ENCODE data around the gene IKZF3.
"Not testable (repeated sequence)": the region's sequence is repeated elsewhere in the genome, so short reads cannot be mapped to it uniquely, and the experiment has no call there.

Gene IKZF3

GRCh38 chr17:39866013-39866730 is 2.1 kb upstream of the IKZF3 start:
- no peak for DNase-seq
- no peaks in the 10 kb centered on the region for H3K36me3 ChIP-seq
- H3K4me1 ChIP-seq: no peaks in the 10 kb centered on the region
- H3K27me3 ChIP-seq: peaks cover 85% of the 10 kb centered on the region
- H3K4me3 ChIP-seq (ENCODE audit: low read depth, low read length): no peak overlapping the region
- peaks cover 7% of the 10 kb centered on the region for H3K9me3 ChIP-seq
- TF ChIP-seq CTCF (IDR thresholded peaks at IDR 0.05; ENCODE audit: low read depth, low read length): no peak

- H3K9me3 ChIP-seq: peaks cover 7% of the 10 kb centered on the region
- no peaks in the 10 kb centered on the region for H3K4me1 ChIP-seq
- peaks cover 94% of the 10 kb centered on the region for H3K27me3 ChIP-seq
- no peaks in the 10 kb centered on the region for H3K36me3 ChIP-seq
- no peak for DNase-seq
- TF ChIP-seq CTCF (IDR thresholded peaks at IDR 0.05; ENCODE audit: low read depth, low read length): no peak
- no peak overlapping the region for H3K4me3 ChIP-seq (ENCODE audit: low read depth, low read length)
Measured at GRCh38 chr17:39863244-39863917, 731 bp downstream of the IKZF3 start.

GRCh38 chr17:39861235-39861634 is 2.9 kb downstream of the IKZF3 start:
- Histone ChIP-seq H3K4me3 (ENCODE audit: low read depth, low read length) (no peak overlapping the region), H3K27me3 (peaks cover 90% of the 10 kb centered on the region), H3K9me3 (peaks cover 5% of the 10 kb centered on the region), H3K36me3 (no peaks in the 10 kb centered on the region), H3K4me1 (no peaks in the 10 kb centered on the region)
- TF ChIP-seq CTCF (IDR thresholded peaks at IDR 0.05; ENCODE audit: low read depth, low read length): no peak
- no peak for DNase-seq

GRCh38 chr17:39855911-39856649 is 8.0 kb downstream of the IKZF3 start:
- H3K4me1 ChIP-seq; H3K9me3 ChIP-seq; H3K4me3 ChIP-seq (ENCODE audit: low read depth, low read length); DNase-seq; H3K36me3 ChIP-seq: not testable (repeated sequence)
- H3K27me3 ChIP-seq: peaks cover 71% of the 10 kb centered on the region

GRCh38 chr17:39854909-39855308 is 9.2 kb downstream of the IKZF3 start:
- Histone ChIP-seq H3K9me3 (no peaks in the 10 kb centered on the region), H3K36me3 (no peaks in the 10 kb centered on the region), H3K4me1 (no peaks in the 10 kb centered on the region), H3K4me3 (ENCODE audit: low read depth, low read length) (no peak overlapping the region), H3K27me3 (peaks cover 61% of the 10 kb centered on the region)
- no peak for DNase-seq
- TF ChIP-seq CTCF (IDR thresholded peaks at IDR 0.05; ENCODE audit: low read depth, low read length): no peak

- peaks cover 56% of the 10 kb centered on the region for H3K27me3 ChIP-seq
- no peaks in the 10 kb centered on the region for H3K9me3 ChIP-seq
- no peaks in the 10 kb centered on the region for H3K36me3 ChIP-seq
- DNase-seq: no peak
- H3K4me1 ChIP-seq: no peaks in the 10 kb centered on the region
- H3K4me3 ChIP-seq (ENCODE audit: low read depth, low read length): no peak overlapping the region
- no peak for TF ChIP-seq CTCF (IDR thresholded peaks at IDR 0.05; ENCODE audit: low read depth, low read length)
Measured at GRCh38 chr17:39852239-39852638, 11.9 kb downstream of the IKZF3 start.

- H3K36me3 ChIP-seq; H3K4me3 ChIP-seq (ENCODE audit: low read depth, low read length); H3K9me3 ChIP-seq; H3K4me1 ChIP-seq; DNase-seq: not testable (repeated sequence)
- peaks cover 67% of the 10 kb centered on the region for H3K27me3 ChIP-seq
Measured at GRCh38 chr17:39850186-39850585, 13.9 kb downstream of the IKZF3 start.

Data from BE2C (cell line).